ENCODE results near the gene TBC1D22B. TPM values are rescaled to one million over a fixed set of nuclear protein-coding genes. Genes with fewer than 3 reads are reported as not detected.

TBC1D22B gene
- total RNA-seq (10 to 100 TPM; 25.6 to 36.4 TPM), polyA plus RNA-seq (ENCODE audit: insufficient read depth, low read depth, low replicate concordance) (23.1 TPM)
- long read RNA-seq, donor 1, transcript TBC1D22B-201 (13 exons, 3,462 nt) = major isoform, 5 of 5 reads
- long read RNA-seq, donor 1, partial matches to known transcripts = 0 of 5 reads
- long read RNA-seq, donor 1, other reads (novel, unspliced or antisense) = 0 of 5 reads
- long read RNA-seq, donor 2, partial matches to known transcripts = 0 of 1 reads
- long read RNA-seq, donor 2, other reads (novel, unspliced or antisense) = 0 of 1 reads

- DNase-seq = peak; percentile 99
- WGBS, 2 donors = 1 to 2% methylated on average over 22 to 44 of the region's 45 CpGs
- TF ChIP-seq, protein P1, sequence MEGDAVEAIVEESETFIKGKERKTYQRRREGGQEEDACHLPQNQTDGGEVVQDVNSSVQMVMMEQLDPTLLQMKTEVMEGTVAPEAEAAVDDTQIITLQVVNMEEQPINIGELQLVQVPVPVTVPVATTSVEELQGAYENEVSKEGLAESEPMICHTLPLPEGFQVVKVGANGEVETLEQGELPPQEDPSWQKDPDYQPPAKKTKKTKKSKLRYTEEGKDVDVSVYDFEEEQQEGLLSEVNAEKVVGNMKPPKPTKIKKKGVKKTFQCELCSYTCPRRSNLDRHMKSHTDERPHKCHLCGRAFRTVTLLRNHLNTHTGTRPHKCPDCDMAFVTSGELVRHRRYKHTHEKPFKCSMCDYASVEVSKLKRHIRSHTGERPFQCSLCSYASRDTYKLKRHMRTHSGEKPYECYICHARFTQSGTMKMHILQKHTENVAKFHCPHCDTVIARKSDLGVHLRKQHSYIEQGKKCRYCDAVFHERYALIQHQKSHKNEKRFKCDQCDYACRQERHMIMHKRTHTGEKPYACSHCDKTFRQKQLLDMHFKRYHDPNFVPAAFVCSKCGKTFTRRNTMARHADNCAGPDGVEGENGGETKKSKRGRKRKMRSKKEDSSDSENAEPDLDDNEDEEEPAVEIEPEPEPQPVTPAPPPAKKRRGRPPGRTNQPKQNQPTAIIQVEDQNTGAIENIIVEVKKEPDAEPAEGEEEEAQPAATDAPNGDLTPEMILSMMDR (IDR thresholded peaks at IDR 0.05) = no peak
- peak; percentile 33 for TF ChIP-seq POLR2A (IDR thresholded peaks at IDR 0.05)
- Histone ChIP-seq H3K4me3 (peak within 1 kb of the TSS; percentile 66 to 78), H3K36me3 (ENCODE audit: low read depth, missing control alignments) (no peaks in the 10 kb centered on the region), H3K4me1 (peaks cover 14% of the 10 kb centered on the region), H3K27ac (peak within 1 kb of the TSS; percentile 82 to 91), H3K9me3 (no peaks in the 10 kb centered on the region), H3K27me3 (no peaks in the 10 kb centered on the region)
- intact Hi-C loops (cut with DNase I; ENCODE audit: low total_unique reads) = no loop called here
Measured at GRCh38 chr6:37257634-37258404, at the start of gene TBC1D22B, which contains the start of gene TMEM217. Gene TBC1D22B, plus strand, starts transcription at chr6:37257772. Its CDS starts 146 bp downstream, at chr6:37257918. Gene TMEM217, minus strand, starts transcription at chr6:37258144. Its CDS starts 39,114 bp downstream, at chr6:37219030.

DNA sequence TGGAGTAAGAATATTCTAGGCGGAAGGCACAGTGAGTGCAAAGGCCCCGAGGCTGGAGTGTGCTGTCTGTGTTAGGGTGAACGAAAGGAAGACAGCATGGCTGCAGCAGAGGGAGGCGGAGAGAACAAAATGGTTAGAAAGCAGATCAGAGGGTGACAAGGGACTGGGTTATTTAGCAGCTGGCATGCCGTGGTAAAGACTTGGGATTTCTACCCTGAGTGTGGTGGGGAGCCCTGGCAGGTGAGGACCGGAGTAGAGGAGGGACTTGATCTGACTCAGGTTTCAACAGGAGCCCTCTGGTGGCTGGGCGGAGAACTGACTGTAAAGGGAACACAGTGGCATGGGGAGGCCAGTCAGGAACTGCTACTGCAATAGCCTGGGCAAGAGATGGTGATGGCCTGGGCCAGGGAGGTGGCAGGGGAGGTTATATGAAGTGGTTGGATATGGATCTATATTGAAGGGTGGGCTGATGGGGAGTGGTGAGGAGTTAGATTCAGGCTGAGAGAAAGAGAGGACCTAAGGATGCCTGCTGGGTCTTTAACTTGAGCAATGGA, 49.6 kb upstream of the TBC1D22B start:
- intact Hi-C loops (cut with DNase I; ENCODE audit: low total_unique reads) = no loop called here
- 73 to 77% methylated on average over 7 of the region's 7 CpGs for WGBS, 2 donors
- H3K27ac ChIP-seq = no peak overlapping the region
- no peaks in the 10 kb centered on the region for H3K9me3 ChIP-seq
- no peaks in the 10 kb centered on the region for H3K36me3 ChIP-seq (ENCODE audit: low read depth, missing control alignments)
- DNase-seq = peak; percentile 91
- TF ChIP-seq, protein P1 (IDR thresholded peaks at IDR 0.05) = peak; percentile 61 to 68 (median 63)
- TF ChIP-seq POLR2A (IDR thresholded peaks at IDR 0.05) = no peak
- no peaks in the 10 kb centered on the region for H3K4me1 ChIP-seq
- H3K27me3 ChIP-seq = no peaks in the 10 kb centered on the region
- no peak overlapping the region for H3K4me3 ChIP-seq

DNA sequence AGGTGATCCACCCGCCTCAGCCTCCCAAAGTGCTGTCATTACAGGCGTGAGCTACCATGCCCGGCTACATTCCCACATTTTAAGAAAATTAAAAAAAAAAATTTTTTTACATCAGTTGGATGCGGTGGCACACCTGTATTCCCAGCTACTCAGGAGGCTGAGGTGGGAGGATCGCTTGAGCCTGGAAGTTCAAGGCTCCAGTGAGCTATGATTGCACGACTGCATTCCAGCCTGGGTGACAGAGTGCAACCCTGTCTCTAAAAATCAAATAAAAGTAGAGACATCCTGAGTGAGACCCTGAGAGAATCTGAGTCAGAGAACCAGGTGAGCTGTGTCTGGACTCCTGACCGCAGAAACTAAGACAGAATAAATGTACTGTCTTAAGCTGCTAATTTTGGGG, 48.8 kb upstream of the TBC1D22B start:
- TF ChIP-seq, protein P1 (IDR thresholded peaks at IDR 0.05) = no peak
- TF ChIP-seq POLR2A (IDR thresholded peaks at IDR 0.05) = no peak
- 88 to 90% methylated on average over 7 of the region's 7 CpGs for WGBS, 2 donors
- H3K4me1 ChIP-seq = no peaks in the 10 kb centered on the region
- H3K36me3 ChIP-seq (ENCODE audit: low read depth, missing control alignments) = no peaks in the 10 kb centered on the region
- intact Hi-C loops (cut with DNase I; ENCODE audit: low total_unique reads) = no loop called here
- no peaks in the 10 kb centered on the region for H3K27me3 ChIP-seq
- no peak overlapping the region for H3K27ac ChIP-seq
- no peaks in the 10 kb centered on the region for H3K9me3 ChIP-seq
- DNase-seq = no peak
- H3K4me3 ChIP-seq = no peak overlapping the region

DNA sequence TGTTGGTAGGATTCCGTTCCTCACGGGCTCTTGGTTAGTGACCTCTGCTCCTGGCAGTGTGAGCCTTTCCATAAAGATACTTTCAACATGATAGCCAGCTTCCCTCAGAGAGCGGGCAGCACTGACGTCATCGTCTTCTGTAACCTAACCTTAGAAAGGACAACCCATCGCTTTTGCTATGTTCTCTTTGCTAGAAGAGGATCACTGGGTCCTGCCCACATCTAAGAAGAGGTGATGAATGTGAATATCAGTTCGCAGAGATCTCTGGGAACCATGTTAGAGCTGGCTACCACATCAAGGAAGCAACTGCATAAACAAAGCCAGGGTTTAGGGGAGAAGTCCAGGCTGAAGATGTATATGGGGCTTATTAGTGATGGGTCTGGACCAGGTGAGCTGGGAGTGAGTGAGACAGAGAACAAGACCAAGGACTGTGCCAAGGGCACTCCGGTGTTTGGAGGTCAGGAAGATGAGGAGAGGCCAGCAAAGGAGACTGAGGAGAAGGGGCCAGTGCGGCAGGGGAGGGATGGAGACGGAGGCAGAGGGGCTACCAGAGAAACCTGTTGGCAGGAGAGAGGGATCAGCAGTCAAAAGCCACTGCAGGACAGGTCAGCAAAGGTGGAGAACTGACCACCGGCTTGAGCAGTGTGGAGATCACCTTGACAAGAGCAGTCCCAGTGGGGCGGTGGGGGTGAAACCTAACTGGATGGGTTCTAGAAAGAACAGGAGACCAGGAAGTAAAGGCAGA, 47.9 kb upstream of the TBC1D22B start:
- no peak for DNase-seq
- TF ChIP-seq, protein P1 (IDR thresholded peaks at IDR 0.05) = no peak
- TF ChIP-seq POLR2A (IDR thresholded peaks at IDR 0.05) = no peak
- WGBS, 2 donors = 85 to 86% methylated on average over 12 of the region's 12 CpGs
- Histone ChIP-seq H3K4me1 (no peaks in the 10 kb centered on the region), H3K27ac (no peak overlapping the region), H3K27me3 (no peaks in the 10 kb centered on the region), H3K36me3 (ENCODE audit: low read depth, missing control alignments) (no peaks in the 10 kb centered on the region), H3K9me3 (no peaks in the 10 kb centered on the region), H3K4me3 (no peak overlapping the region)
- intact Hi-C loops (cut with DNase I; ENCODE audit: low total_unique reads) = no loop called here
